ENCODE results near the gene LRRC56.

GRCh38 chr11:562046-562645 is 24.8 kb downstream of the LRRC56 start:
- TF ChIP-seq CTCF (IDR thresholded peaks at IDR 0.05): no peak
- TF ChIP-seq RFX5 (IDR thresholded peaks at IDR 0.05): no peak
- no peak for TF ChIP-seq KDM1A (IDR thresholded peaks at IDR 0.05; ENCODE audit: low read depth)
- no peak for TF ChIP-seq RNF2 (IDR thresholded peaks at IDR 0.05; ENCODE audit: borderline replicate concordance, low read depth)
- TF ChIP-seq SMC3 (IDR thresholded peaks at IDR 0.05): no peak
- no peak for TF ChIP-seq TP53 (CRISPR knock-in tag; IDR thresholded peaks at IDR 0.05)
- no peak for TF ChIP-seq NR3C1 (IDR thresholded peaks at IDR 0.05)
- no peak for TF ChIP-seq BHLHE40 (IDR thresholded peaks at IDR 0.05; ENCODE audit: low read depth, low read length)
- TF ChIP-seq MAFK (IDR thresholded peaks at IDR 0.05; ENCODE audit: partially characterized antibody): no peak
- no peak for TF ChIP-seq ZSCAN20 (CRISPR knock-in tag; IDR thresholded peaks at IDR 0.05)
- no peak for TF ChIP-seq GATA3 (IDR thresholded peaks at IDR 0.05; ENCODE audit: borderline replicate concordance)
